A549 (cell line): ENCODE results near the gene SUN1. TPM values are rescaled to one million over a fixed set of nuclear protein-coding genes. Genes with fewer than 3 reads are reported as not detected.

Source experiments
- ATAC-seq, 2 experiments: fragments of 200-7000 bp in 1 of 2; fragments of >200 bp in 1 of 2; cut with Nextera tagmentation in 1 of 2; cut with Tn5 transposase in 1 of 2; 3 replicates each; pipeline versions ENCODE4 v1.8.0 to v1.9.1; 2018 to 2020; ENCODE audit warnings: mild to moderate bottlenecking in 1 of 2, moderate library complexity in 1 of 2
- CTCF ChIA-PET: fragments of 300-600 bp; sonication (Branson Sonifier 250); formaldehyde crosslinking; extraction: SDS; loops from one replicate; lab custom pipeline; 2021; ENCODE audit warnings: antibody characterized with exemption, inconsistent platforms; lab: Yijun Ruan, JAX
- POLR2A ChIA-PET: fragments of 350-600 bp; formaldehyde crosslinking; extraction: SDS; loops from one replicate; lab custom pipeline; 2021; ENCODE audit warnings: antibody characterized with exemption, inconsistent platforms; lab: Yijun Ruan, JAX
- DNase-seq, 2 experiments: peaks; one replicate each; pipeline versions ENCODE4 v3.0.0 to v3.0.0-alpha.2; 2011 to 2016; ENCODE audit warnings: low read depth in 1 of 2, low spot score in 1 of 2
- FAIRE-seq: peaks from 2 replicates; lab custom pipeline; 2011; peaks lifted over from hg19 to GRCh38; lab: Jason Lieb, UNC
- H3K27ac ChIP-seq, 2 experiments: fragments of >200 bp; sonication (Bioruptor Twin); formaldehyde crosslinking; 3 replicates each; pipeline ENCODE4 v1.5.1; 2016 to 2017
- H3K4me1 ChIP-seq: fragments of >200 bp; sonication (Bioruptor Twin); formaldehyde crosslinking; 3 replicates; pipeline ENCODE4 v1.6.1; 2016
- H3K4me2 ChIP-seq: fragments of >200 bp; sonication (Bioruptor Twin); formaldehyde crosslinking; 3 replicates; pipeline ENCODE4 v1.6.1; 2016
- H3K4me3 ChIP-seq: fragments of >200 bp; sonication (Bioruptor Twin); formaldehyde crosslinking; 3 replicates; pipeline ENCODE4 v1.5.1; 2016
- H3K9me3 ChIP-seq: fragments of >200 bp; sonication (Bioruptor Twin); formaldehyde crosslinking; 3 replicates; pipeline ENCODE4 v1.6.1; 2016
- CBX8 ChIP-seq: fragments of 200-600 bp; sonication (generic); IDR thresholded peaks from 2 replicates; pipeline ENCODE4 v1.6.1; 2016
- CHD4 ChIP-seq: fragments of 200-600 bp; sonication (generic); IDR thresholded peaks from 2 replicates; pipeline ENCODE4 v1.6.1; 2016; ENCODE audit warnings: antibody characterized with exemption, mild to moderate bottlenecking, borderline replicate concordance
- EHMT2 ChIP-seq: fragments of 200-600 bp; sonication (generic); IDR thresholded peaks from 2 replicates; pipeline ENCODE4 v1.6.1; 2016; ENCODE audit warnings: antibody characterized with exemption, low read depth, mild to moderate bottlenecking, moderate library complexity
- EP300 ChIP-seq, 2 experiments: fragments of >200 bp; sonication (Bioruptor Twin); formaldehyde crosslinking; IDR thresholded peaks; 2 replicates in 1 of 2; 3 replicates in 1 of 2; pipeline ENCODE4 v1.6.1; 2016 to 2017
- FOSL2 ChIP-seq, 2 experiments: fragments of 450-650 bp in 1 of 2; fragments of >200 bp in 1 of 2; sonication (Bioruptor Twin) in 1 of 2; formaldehyde crosslinking; IDR thresholded peaks; 2 replicates each; pipeline versions ENCODE4 v1.5.0 to v1.6.1; 2016 to 2020; ENCODE audit warnings: mild to moderate bottlenecking in 1 of 2, moderate library complexity in 1 of 2
- JUN ChIP-seq, 2 experiments: fragments of >200 bp; sonication (Bioruptor Twin); formaldehyde crosslinking; IDR thresholded peaks; 2 replicates in 1 of 2; 3 replicates in 1 of 2; pipeline ENCODE4 v1.6.1; 2016 to 2017
- JUNB ChIP-seq: fragments of >200 bp; sonication (Bioruptor Twin); formaldehyde crosslinking; IDR thresholded peaks from 2 replicates; pipeline ENCODE4 v1.6.1; 2016
- MAZ ChIP-seq: fragments of 150-350 bp; IDR thresholded peaks from 2 replicates; pipeline ENCODE4 v1.6.1; 2014; ENCODE audit warnings: antibody characterized with exemption, low read depth, low read length, borderline replicate concordance
- PHF8 ChIP-seq: fragments of 200-600 bp; sonication (generic); IDR thresholded peaks from 2 replicates; pipeline ENCODE4 v1.6.1; 2016; ENCODE audit warnings: low read depth, mild to moderate bottlenecking, antibody characterized with exemption, moderate library complexity, borderline replicate concordance
- SREBF2 ChIP-seq: fragments of 450-650 bp; IDR thresholded peaks from 2 replicates; pipeline ENCODE4 v1.6.1; 2014; ENCODE audit warnings: mild to moderate bottlenecking, moderate library complexity
- TFCP2L1 ChIP-seq: fragments of 250-450 bp; sonication (Bioruptor Pico); IDR thresholded peaks from 2 replicates; pipeline ENCODE4 v1.5.0; 2021; ENCODE audit warnings: mild to moderate bottlenecking
- ZFP36 ChIP-seq: fragments of 450-650 bp; IDR thresholded peaks from 2 replicates; pipeline ENCODE4 v1.6.1; 2014; ENCODE audit warnings: borderline replicate concordance; ENCODE audit not compliant: partially characterized antibody
- ZNF302 ChIP-seq: fragments of 250-450 bp; sonication (Bioruptor Pico); IDR thresholded peaks from 2 replicates; pipeline ENCODE4 v1.9.0; 2021; ENCODE audit warnings: inconsistent platforms, mild to moderate bottlenecking, moderate library complexity
- WGBS: methylation state at CpG from one replicate; pipeline ENCODE4 v1.1.6; 2017; ENCODE audit errors: missing lambda C conversion rate; 5-methylcytosine and 5-hydroxymethylcytosine counted together
- polyA plus RNA-seq, 4 experiments: library from polyadenylated mRNA; depleted of rRNA in 3 of 4; stranded (reverse); fragments of >200 nt; fragmentation: RNase III in 1 of 4; extraction: RNeasy Plus Mini Kit Qiagen cat#74134 plus additional on column Dnase treatment in 1 of 4; gene quantifications; 2 replicates in 3 of 4; 3 replicates in 1 of 4; pipeline ENCODE4 v1.2.3, GENCODE V29; 2011 to 2017
- TF ChIP-seq, protein P1 (sequence below): fragments of 250-450 bp; sonication (Bioruptor Pico); IDR thresholded peaks from 2 replicates; pipeline ENCODE4 v1.5.0; 2021; ENCODE audit warnings: mild to moderate bottlenecking, moderate library complexity, borderline replicate concordance
- TF ChIP-seq, protein P2 (sequence below): IDR thresholded peaks from 2 replicates; pipeline ENCODE4 v1.6.1; 2012
- TF ChIP-seq, protein P3 (sequence below): IDR thresholded peaks from 2 replicates; pipeline ENCODE4 v1.6.1; 2012

Gene SUN1
- polyA plus RNA-seq, 2 of the 4 experiments (the other 2 are of a cell fraction): 60.7 to 130 TPM

DNA sequence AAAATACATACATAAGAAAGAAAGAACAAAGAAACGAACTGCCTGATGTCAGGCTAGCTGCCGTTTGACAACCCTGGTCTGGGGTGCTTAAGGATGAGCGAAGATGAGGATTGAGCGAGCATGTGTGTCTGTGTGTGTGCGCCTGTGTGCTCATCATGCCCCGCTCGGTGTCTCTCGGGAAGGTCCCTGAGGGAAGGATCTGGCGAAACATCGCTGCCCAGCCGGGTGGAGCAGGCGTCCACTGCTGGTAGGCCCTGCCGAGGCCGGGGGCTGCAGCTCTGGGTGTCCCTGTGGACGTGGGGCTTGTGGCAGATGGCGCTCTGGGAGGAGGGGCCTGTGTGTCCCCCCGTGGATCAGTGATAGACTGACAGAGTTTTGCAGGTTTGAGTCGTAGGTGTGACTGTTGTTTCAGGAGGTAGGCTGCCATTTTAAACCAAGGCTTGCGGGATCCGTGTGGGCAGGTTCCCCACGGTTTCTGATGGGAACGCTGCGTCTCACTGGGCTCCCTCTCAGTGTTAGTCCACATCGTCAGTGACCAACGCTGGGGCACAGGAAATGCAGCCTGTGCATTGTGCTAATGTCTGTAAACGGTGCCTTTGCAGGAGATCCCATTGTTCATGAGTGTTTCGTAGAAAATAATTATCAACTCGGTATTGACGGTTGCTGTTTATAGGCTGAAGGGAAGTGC is 5.9 kb upstream of the SUN1 start (continued):
- TF ChIP-seq CBX8 (no peak), SREBF2 (no peak), EP300 (IDR thresholded peaks at IDR 0.05) (no peak)

DNA sequence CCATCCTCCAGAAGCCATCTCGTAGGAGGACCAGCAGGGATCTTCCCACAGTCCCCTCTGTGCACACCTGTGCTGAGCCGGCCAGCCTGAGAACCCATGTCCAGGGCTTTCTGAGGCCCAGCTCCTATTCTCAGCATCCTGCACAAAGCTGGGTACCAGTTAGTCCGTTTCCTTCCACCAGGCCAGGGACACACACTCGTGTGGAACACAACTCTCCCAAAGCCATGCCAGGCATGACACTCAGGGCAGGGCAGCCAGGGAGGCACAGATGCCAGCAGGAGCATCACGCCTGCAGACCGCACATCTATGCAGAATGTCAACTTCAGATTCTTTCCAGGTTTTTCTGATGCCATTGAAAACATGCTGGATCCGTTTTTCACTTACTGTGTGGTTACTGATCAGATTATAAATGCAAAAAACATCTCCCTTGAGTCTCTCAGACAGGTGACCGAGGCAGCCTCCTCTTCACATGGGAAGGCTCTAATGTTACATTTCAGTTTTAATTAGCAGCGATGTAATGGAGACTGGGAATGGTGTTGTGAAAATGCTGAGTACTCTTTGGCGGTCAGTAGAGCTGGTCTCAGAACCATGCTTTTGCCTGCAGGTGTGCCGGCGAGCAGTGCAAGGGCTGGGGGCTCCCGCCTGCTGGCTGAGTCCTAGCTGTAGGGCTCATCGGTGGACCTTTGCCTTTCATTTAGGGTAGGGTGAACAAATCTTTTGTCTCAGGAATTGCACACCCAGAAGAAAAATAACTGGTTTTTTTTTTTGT is 3.3 kb upstream of the SUN1 start:
- peaks cover 30% of the 10 kb centered on the region for H3K4me1 ChIP-seq
- ATAC-seq (no peak), FAIRE-seq (no peak)
- POLR2A ChIA-PET: no interaction called here
- TF ChIP-seq TFCP2L1 (no peak), PHF8 (no peak)
- TF ChIP-seq, all 56 proteins: peak for 0
- H3K4me3 ChIP-seq: no peak overlapping the region
- H3K9me3 ChIP-seq: no peaks in the 10 kb centered on the region
- no peak overlapping the region for H3K27ac ChIP-seq
- H3K4me2 ChIP-seq: no peak overlapping the region
- DNase-seq: no peak
- WGBS: 86% methylated on average over 14 of the region's 14 CpGs
- CTCF ChIA-PET: interaction anchor here (1.1 to 1.6 kb wide), 4 partner anchors 11 to 45 kb away, joined by 3 to 6 read pairs (median 4); no protein-coding TSS in a partner anchor

DNA sequence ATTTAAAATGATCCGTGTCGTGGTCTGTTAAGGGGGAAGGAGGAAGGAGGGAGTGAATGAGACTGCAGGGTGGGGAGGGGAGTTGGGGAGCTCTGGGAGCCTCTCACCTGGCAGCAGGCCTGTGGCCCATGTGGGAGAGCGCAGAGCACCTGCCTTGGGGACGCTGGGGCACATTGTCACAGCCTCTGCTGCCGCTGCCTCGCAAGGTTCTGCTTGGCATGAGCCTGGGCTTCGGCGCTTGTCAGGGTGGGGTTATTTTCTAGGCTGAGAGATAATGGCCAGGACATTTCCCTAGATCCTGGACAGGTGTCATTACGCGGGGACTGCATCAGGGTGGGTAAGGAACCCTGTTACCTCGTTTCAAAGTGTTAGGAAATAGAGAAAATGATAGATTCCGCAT is 2.2 kb upstream of the SUN1 start:
- Histone ChIP-seq H3K27ac (no peak overlapping the region), H3K4me1 (peaks cover 30% of the 10 kb centered on the region), H3K4me2 (no peak overlapping the region), H3K4me3 (no peak overlapping the region), H3K9me3 (no peaks in the 10 kb centered on the region)
- POLR2A ChIA-PET: no interaction called here
- ATAC-seq (no peak), FAIRE-seq (no peak), DNase-seq (no peak)
- CTCF ChIA-PET: no interaction called here
- TF ChIP-seq ZNF302 (CRISPR knock-in tag) (no peak), MAZ (no peak), JUN (IDR thresholded peaks at IDR 0.05) (no peak), EHMT2 (no peak)
- TF ChIP-seq, protein P1, sequence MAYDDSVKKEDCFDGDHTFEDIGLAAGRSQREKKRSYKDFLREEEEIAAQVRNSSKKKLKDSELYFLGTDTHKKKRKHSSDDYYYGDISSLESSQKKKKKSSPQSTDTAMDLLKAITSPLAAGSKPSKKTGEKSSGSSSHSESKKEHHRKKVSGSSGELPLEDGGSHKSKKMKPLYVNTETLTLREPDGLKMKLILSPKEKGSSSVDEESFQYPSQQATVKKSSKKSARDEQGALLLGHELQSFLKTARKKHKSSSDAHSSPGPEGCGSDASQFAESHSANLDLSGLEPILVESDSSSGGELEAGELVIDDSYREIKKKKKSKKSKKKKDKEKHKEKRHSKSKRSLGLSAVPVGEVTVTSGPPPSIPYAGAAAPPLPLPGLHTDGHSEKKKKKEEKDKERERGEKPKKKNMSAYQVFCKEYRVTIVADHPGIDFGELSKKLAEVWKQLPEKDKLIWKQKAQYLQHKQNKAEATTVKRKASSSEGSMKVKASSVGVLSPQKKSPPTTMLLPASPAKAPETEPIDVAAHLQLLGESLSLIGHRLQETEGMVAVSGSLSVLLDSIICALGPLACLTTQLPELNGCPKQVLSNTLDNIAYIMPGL: no peak
- TF ChIP-seq, protein P2, sequence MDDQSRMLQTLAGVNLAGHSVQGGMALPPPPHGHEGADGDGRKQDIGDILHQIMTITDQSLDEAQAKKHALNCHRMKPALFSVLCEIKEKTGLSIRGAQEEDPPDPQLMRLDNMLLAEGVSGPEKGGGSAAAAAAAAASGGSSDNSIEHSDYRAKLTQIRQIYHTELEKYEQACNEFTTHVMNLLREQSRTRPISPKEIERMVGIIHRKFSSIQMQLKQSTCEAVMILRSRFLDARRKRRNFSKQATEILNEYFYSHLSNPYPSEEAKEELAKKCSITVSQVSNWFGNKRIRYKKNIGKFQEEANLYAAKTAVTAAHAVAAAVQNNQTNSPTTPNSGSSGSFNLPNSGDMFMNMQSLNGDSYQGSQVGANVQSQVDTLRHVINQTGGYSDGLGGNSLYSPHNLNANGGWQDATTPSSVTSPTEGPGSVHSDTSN: no peak
- WGBS: 76% methylated on average over 12 of the region's 12 CpGs

DNA sequence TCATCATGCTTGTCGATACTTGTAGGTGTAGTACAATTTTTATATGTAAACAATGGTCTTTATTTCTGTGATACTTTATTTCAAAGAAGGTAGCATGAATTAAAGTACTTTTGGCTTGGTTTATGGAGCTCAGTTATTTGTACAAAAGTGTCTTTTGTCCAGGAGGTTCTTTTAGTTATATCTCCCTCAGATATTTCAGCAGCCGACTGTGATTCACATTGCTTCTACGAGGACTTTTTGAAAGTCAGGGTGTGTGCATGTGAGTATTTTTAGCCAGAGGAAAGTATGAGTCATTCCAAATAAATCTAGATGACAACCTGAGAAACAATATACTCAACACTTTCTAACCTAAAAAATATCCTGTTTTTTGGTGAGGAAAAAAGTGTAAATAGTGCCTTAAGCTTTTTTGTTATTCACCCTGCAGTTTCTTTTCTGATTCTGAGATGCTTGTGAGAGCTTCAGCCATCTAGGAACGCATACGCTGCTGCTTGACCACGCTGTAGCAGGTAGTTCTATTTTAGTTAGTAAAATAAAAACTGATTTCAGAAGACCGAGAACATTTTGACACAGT is 595 bp upstream of the SUN1 start:
- ATAC-seq (peak; percentile 76 to 79), FAIRE-seq (peak; percentile 78), DNase-seq (peak; percentile 71 to 73)
- ChIA-PET CTCF (interaction anchor here (0.8 to 3.3 kb wide), 6 partner anchors 9 to 45 kb away, joined by 3 to 16 read pairs (median 3); no protein-coding TSS in a partner anchor), POLR2A (interaction anchor here (1.7 kb wide), 1 partner anchor 18 kb away, joined by 4 read pairs; no protein-coding TSS in a partner anchor)
- 28% methylated on average over 7 of the region's 7 CpGs for WGBS
- TF ChIP-seq CHD4: no peak
- TF ChIP-seq FOSL2 (IDR thresholded peaks at IDR 0.05): peak; percentile 74
- peak; percentile 97 for TF ChIP-seq FOSL2 (CRISPR knock-in tag; IDR thresholded peaks at IDR 0.05)
- TF ChIP-seq, protein P3, sequence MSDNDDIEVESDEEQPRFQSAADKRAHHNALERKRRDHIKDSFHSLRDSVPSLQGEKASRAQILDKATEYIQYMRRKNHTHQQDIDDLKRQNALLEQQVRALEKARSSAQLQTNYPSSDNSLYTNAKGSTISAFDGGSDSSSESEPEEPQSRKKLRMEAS: 0 out of 2 replicates have a peak, but pooled peaks have one; percentile 28
- peak; percentile 73 for TF ChIP-seq JUNB
- TF ChIP-seq ZFP36: no peak
- peak overlapping the region; percentile 13 to 64; a peak in 4 of 6 replicates for H3K27ac ChIP-seq
- no peak overlapping the region; the same call in 2 of the 3 replicates for H3K4me3 ChIP-seq
- peaks cover 36% of the 10 kb centered on the region for H3K4me1 ChIP-seq
- H3K9me3 ChIP-seq: no peaks in the 10 kb centered on the region
- H3K4me2 ChIP-seq: peak overlapping the region; percentile 77
